GM12875 (cell line): Measurements from ENCODE around the gene RNF40.

Experiments used
- H3K4me3 ChIP-seq: one replicate; pipeline ENCODE4 v1.5.1; 2011; ENCODE audit warnings: low read depth, low read length, control low read depth
- CTCF ChIP-seq: IDR thresholded peaks from 2 replicates; pipeline ENCODE4 v1.5.1; 2011; ENCODE audit warnings: low read depth, mild to moderate bottlenecking, control low read depth, inconsistent platforms, low read length, moderate library complexity, borderline replicate concordance; ENCODE audit not compliant: insufficient read depth

Gene RNF40

GRCh38 chr16:30722443-30722842, 39.7 kb upstream of the RNF40 start:
- H3K4me3 ChIP-seq = no peak overlapping the region
- no peak for TF ChIP-seq CTCF

DNA sequence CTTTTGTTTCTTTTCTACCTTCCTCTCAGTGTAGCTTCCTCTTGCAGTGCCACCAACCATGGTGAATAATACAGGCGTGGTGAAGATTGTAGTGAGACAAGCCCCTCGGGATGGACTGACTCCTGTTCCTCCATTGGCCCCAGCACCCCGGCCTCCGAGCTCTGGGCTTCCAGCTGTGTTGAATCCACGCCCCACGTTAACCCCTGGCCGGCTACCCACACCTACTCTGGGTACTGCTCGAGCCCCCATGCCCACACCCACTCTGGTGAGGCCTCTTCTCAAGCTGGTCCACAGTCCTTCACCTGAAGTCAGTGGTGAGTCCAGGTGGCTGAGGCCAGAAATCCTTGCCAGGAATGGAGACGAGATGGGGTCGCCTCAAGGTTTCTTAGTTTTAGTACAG, 39.2 kb upstream of the RNF40 start:
- H3K4me3 ChIP-seq = no peak overlapping the region
- no peak for TF ChIP-seq CTCF

DNA sequence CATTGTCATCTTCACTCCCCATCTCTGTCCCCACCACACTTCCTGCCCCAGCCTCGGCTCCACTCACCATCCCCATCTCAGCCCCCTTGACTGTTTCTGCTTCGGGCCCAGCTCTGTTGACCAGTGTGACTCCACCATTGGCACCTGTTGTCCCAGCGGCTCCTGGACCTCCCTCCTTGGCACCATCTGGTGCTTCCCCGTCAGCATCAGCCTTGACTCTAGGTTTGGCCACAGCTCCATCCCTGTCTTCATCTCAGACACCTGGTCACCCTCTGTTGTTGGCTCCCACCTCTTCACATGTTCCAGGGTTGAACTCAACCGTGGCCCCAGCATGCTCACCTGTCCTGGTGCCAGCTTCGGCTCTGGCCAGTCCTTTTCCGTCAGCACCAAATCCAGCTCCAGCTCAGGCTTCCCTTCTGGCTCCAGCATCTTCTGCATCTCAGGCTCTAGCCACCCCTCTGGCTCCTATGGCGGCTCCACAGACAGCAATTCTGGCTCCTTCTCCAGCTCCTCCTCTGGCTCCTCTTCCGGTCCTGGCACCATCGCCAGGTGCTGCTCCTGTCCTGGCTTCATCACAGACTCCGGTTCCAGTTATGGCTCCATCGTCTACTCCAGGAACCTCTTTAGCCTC, 38.3 kb upstream of the RNF40 start:
- no peak overlapping the region for H3K4me3 ChIP-seq
- TF ChIP-seq CTCF = no peak

DNA sequence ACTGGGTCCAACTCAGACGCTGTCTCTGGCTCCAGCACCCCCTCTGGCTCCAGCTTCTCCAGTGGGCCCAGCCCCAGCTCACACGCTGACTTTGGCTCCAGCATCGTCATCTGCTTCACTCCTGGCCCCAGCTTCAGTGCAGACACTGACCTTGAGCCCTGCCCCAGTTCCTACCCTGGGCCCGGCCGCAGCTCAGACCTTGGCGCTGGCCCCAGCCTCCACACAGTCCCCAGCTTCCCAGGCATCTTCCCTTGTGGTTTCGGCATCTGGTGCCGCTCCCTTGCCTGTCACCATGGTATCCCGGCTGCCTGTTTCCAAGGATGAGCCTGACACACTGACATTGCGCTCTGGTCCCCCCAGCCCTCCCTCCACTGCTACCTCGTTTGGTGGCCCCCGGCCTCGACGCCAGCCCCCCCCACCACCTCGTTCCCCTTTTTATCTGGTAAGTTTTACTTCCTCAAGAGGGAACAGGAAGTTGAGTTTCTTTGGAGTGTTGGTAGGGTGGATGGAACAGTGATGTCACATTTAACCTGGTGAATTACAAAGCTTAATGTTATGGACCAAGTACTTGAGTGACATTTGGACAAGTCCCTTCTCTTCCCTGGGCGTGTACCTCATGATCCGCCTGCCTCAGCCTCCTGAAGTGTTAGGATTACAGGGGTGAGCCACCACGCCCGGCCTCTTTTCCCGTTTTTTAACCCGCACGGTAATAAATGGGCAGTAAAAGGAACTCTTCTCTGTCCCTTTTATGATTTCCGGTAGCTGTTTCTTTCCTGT, 37.3 kb upstream of the RNF40 start:
- no peak overlapping the region for H3K4me3 ChIP-seq
- TF ChIP-seq CTCF = no peak

- no peak for TF ChIP-seq CTCF
- no peak overlapping the region for H3K4me3 ChIP-seq
Observed at GRCh38 chr16:30725418-30725792, 36.7 kb upstream of the RNF40 start.

- no peak overlapping the region for H3K4me3 ChIP-seq
- TF ChIP-seq CTCF = no peak
Observed at GRCh38 chr16:30728321-30728720, 33.8 kb upstream of the RNF40 start.

- no peak overlapping the region for H3K4me3 ChIP-seq
- no peak for TF ChIP-seq CTCF
Observed at GRCh38 chr16:30728899-30729672, 33.0 kb upstream of the RNF40 start.
